Right atrium auricular region (tissue), 2 donors: Measurements from ENCODE around the gene RNF150. TPM values are rescaled to one million over a fixed set of nuclear protein-coding genes. Genes with fewer than 3 reads are reported as not detected.
"Not testable (repeated sequence)": the region's sequence is repeated elsewhere in the genome, so short reads cannot be mapped to it uniquely, and the experiment has no call there.

ENCODE experiments used
- DNase-seq: peaks from one replicate; pipeline ENCODE4 v3.0.0-alpha.2; 2019; ENCODE audit warnings: low spot score
- H3K27ac ChIP-seq, 2 donors: fragments of 200-600 bp; sonication (generic); 1 replicate in 1 of 2; 2 replicates in 1 of 2; pipeline ENCODE4 v1.5.1; 2016 to 2019
- H3K27me3 ChIP-seq, 2 donors: fragments of 200-600 bp; sonication (generic); one replicate each; pipeline versions ENCODE4 v1.5.1 to v1.6.0; 2017 to 2019
- H3K36me3 ChIP-seq: fragments of 200-600 bp; sonication (generic); one replicate; pipeline ENCODE4 v1.5.1; 2016
- H3K4me1 ChIP-seq, 2 donors: fragments of 200-600 bp; sonication (generic); one replicate each; pipeline versions ENCODE4 v1.5.1 to v1.6.0; 2017 to 2019
- H3K4me3 ChIP-seq, 2 donors: fragments of 200-600 bp; sonication (generic); 1 replicate in 1 of 2; 2 replicates in 1 of 2; pipeline ENCODE4 v1.5.1; 2017 to 2019; ENCODE audit warnings: mild to moderate bottlenecking in 1 of 2, moderate library complexity in 1 of 2
- H3K9me3 ChIP-seq, 2 donors: fragments of 200-600 bp; sonication (generic); one replicate each; pipeline ENCODE4 v1.5.1; 2019
- total RNA-seq, 2 donors: library from RNA; depleted of rRNA; stranded (reverse); fragments of >200 nt; gene quantifications; one replicate each; pipeline ENCODE4 v1.1.0, GENCODE V29; 2016
- TF ChIP-seq, protein P1 (sequence below), 2 donors: fragments of 200-600 bp; sonication (generic); IDR thresholded peaks; one replicate each; pipeline ENCODE4 v1.5.1; 2019; ENCODE audit warnings: antibody characterized with exemption in 2 of 2

RNF150 gene
- total RNA-seq, 2 donors from 2014 or later: 26.2 to 34.2 TPM

DNA sequence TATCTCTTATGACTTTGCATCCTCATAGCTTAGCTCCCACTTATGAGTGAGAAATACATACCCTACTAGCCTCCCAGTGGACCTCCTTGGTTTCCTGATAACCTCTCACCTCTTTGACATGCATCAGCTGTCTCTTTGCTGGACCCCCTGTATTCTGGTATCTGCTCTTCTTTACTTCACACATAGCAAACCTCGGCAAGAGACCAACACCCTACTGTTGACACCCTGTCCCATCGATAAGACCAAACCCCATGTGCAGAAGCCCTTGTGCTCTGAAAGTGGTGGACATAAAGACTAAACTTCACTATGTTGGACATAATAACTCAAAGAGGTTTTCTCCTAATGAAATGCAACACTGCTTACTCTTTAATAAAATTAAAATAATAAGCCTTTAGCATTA is 75.7 kb downstream of the RNF150 start:
- TF ChIP-seq, protein P1, sequence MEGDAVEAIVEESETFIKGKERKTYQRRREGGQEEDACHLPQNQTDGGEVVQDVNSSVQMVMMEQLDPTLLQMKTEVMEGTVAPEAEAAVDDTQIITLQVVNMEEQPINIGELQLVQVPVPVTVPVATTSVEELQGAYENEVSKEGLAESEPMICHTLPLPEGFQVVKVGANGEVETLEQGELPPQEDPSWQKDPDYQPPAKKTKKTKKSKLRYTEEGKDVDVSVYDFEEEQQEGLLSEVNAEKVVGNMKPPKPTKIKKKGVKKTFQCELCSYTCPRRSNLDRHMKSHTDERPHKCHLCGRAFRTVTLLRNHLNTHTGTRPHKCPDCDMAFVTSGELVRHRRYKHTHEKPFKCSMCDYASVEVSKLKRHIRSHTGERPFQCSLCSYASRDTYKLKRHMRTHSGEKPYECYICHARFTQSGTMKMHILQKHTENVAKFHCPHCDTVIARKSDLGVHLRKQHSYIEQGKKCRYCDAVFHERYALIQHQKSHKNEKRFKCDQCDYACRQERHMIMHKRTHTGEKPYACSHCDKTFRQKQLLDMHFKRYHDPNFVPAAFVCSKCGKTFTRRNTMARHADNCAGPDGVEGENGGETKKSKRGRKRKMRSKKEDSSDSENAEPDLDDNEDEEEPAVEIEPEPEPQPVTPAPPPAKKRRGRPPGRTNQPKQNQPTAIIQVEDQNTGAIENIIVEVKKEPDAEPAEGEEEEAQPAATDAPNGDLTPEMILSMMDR (IDR thresholded peaks at IDR 0.05): no peak
- Histone ChIP-seq H3K4me1 (no peaks in the 10 kb centered on the region), H3K27ac (no peak overlapping the region), H3K4me3 (no peak overlapping the region), H3K27me3 (no peaks in the 10 kb centered on the region), H3K9me3 (no peaks in the 10 kb centered on the region), H3K36me3 (no peaks in the 10 kb centered on the region)
- no peak for DNase-seq

GRCh38 chr4:141056473-141056872 is 76.8 kb downstream of the RNF150 start:
- no peak overlapping the region for H3K4me3 ChIP-seq

DNA sequence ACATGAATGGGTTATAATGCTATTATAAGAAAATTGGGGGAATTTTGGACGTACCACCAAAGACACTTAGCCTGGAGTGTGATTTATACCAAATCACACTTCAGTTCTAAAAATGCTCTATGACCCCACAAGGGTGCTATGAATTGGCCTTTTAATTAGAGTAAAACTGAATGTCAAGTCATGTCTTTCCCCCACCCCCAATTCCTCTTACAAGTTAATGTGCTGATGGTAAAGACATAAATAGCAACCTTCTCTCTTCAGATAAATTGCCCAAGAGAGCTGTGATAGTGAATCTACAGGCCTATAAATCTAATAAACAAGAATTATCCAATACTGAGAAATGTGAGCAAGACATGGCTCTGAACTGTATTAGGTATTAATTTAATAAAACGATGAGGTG is 78.8 kb downstream of the RNF150 start:
- no peak for DNase-seq
- TF ChIP-seq, protein P1 (IDR thresholded peaks at IDR 0.05): no peak
- H3K4me3 ChIP-seq: no peak overlapping the region
- no peaks in the 10 kb centered on the region for H3K27me3 ChIP-seq
- H3K9me3 ChIP-seq: no peaks in the 10 kb centered on the region
- H3K27ac ChIP-seq: peak overlapping the region in 1 of 2 donors; percentile 28
- H3K4me1 ChIP-seq: no peaks in the 10 kb centered on the region
- no peaks in the 10 kb centered on the region for H3K36me3 ChIP-seq

More at GRCh38 chr4:141056473-141056872, 76.8 kb downstream of the RNF150 start:
- Histone ChIP-seq H3K27me3 (no peaks in the 10 kb centered on the region), H3K9me3 (no peaks in the 10 kb centered on the region), H3K36me3 (no peaks in the 10 kb centered on the region), H3K4me1 (no peaks in the 10 kb centered on the region), H3K27ac (peak overlapping the region in 1 of 2 donors; percentile 32)
- DNase-seq: no peak
- TF ChIP-seq, protein P1 (IDR thresholded peaks at IDR 0.05): no peak

GRCh38 chr4:141050999-141051398 is 82.3 kb downstream of the RNF150 start:
- H3K36me3 ChIP-seq, H3K4me1 ChIP-seq, H3K4me3 ChIP-seq, H3K27me3 ChIP-seq, DNase-seq, H3K27ac ChIP-seq, H3K9me3 ChIP-seq: not testable (repeated sequence)

DNA sequence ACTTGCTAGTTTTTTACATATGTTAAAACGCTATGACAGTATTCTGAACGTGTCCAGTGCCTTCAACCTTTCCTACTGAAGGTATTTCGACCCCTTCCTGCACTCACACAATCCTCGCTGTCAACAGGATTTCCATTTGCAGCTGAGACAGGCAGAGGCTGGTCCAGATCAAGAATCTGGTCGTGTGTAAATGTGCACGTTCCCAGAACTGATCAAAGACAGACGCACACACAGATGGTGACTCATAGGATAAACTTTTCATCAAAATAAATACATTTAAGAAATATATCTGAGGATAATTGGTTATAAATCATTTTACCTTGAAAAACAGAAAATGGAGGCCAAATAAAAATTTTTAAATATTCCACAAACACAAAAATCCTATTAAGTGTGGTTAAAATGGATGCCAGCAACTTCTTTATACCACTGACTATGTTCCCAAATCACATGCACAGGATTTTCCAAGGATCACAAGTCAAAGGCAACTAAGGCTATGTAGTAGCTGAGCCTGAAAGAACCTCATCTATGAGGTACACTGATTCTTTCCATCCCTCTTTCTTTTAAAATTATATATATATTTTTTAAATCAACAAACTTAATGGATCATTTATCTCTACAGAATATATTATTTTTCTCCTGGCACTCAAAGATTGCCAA is 85.9 kb downstream of the RNF150 start:
- TF ChIP-seq, protein P1 (IDR thresholded peaks at IDR 0.05): no peak
- Histone ChIP-seq H3K27ac (peak overlapping the region in 1 of 2 donors; percentile 81), H3K36me3 (no peaks in the 10 kb centered on the region), H3K4me1 (peaks cover 0 to 7% of the 10 kb centered on the region in 2 donors), H3K9me3 (no peaks in the 10 kb centered on the region), H3K27me3 (no peaks in the 10 kb centered on the region), H3K4me3 (no peak overlapping the region)
- DNase-seq: no peak

DNA sequence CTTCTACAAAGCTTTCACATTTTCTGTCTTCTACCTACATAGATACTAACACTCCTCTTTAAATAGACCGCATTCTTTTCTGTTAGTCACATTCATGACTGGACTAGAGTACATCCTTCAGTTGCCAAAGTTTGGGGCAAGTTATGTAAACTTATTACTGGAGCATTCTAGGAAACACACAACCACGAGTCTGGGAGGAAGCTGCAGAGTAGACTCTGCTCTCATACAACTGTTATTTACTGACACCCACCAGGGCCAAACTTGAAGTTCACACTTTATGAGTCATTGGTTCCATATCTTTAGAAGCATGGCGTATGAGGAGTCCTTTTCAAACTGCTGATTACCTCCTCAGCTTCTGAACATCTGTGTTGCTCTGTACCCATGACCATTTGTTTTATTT is 87.0 kb downstream of the RNF150 start:
- Histone ChIP-seq H3K27ac (peak overlapping the region; percentile 49 to 81), H3K36me3 (no peaks in the 10 kb centered on the region), H3K4me1 (peaks cover 0 to 7% of the 10 kb centered on the region in 2 donors), H3K27me3 (no peaks in the 10 kb centered on the region), H3K4me3 (no peak overlapping the region), H3K9me3 (no peaks in the 10 kb centered on the region)
- DNase-seq: no peak
- TF ChIP-seq, protein P1 (IDR thresholded peaks at IDR 0.05): no peak
